GM18907 (cell line): Measurements from ENCODE around the gene OPN3.

Source experiments
- ATAC-seq: cut with Tn5 transposase; IDR thresholded peaks from one replicate; pipeline ENCODE4 v1.9.1; 2021; ENCODE audit warnings: mild to moderate bottlenecking, moderate library complexity; ENCODE audit not compliant: unreplicated experiment

Gene OPN3

DNA sequence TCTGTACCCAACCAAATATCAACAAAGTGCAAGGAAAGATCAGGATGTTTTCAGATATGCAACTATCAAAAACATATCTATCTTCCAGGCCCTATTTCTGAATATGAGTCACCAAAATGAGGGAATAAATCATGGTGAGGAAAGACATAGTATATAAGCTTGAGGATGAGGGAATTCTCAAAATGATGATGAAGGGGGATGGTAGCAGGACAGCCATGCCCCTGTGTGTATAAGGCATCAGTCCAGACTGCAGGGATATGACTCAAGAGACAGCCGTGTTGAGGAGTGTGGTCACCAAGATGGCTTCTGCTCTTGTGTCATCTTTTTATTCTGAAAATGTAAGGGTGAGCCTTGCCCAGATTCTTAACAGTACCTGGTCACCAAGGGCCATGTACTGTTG, 7.5 kb upstream of the OPN3 start:
- ATAC-seq, result no peak

DNA sequence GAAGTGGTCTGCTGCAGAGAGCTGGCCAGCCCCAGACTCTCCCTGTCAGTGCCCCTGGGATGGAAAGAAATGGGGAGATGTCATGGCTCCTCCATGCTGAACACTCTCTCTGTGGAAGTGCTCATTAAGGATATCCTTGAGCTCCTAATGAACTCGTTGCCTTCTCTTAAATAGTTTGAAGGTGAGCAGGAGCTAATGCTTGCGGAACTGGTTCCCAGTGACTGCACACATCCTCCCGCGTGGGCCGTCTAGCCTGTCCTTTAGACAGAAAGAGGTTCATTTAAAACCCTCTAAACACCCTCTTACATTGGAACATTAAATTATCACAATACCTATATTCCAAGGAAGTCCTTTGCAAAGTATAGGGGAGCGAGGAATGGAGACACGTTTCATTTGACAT, 6.0 kb upstream of the OPN3 start:
- ATAC-seq, result no peak

DNA sequence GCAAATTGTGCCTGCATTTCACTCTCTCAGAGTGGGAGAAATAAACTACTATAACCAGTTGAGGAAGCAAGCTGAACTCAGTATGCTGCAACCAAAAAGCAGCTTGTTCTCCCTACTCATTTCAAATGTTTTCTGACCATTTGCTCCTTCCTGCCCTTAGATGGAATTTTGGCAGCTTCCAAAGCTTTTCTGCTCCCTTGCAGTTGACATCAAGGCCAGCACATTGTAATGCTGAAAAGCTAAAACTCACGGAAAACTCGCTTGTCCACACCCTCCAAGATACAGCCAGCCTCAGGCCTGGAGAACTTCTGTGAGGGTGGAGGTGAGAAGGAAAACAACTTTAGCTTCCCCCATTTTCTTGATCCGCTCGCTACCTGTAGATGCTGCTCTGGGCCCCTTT, 5.0 kb upstream of the OPN3 start:
- no peak for ATAC-seq

DNA sequence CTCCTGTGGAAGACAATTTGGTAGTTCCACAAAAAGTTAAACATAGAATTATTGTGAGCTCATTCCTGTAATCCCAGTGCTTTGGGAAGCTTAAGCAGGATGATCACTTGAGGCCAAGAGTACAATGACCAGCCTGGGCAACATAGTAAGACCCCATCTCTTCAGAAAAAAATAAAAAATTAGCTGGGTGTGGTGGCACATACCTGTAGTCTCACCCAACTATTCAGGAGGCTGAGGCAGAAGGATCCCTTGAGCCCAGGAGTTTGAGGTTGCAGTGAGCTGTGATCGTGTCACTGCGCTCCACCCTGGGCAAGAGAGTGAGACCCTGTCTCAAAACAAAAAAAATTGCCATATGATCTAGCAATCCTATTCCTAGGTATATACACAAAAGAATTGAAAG, 4.1 kb upstream of the OPN3 start:
- no peak for ATAC-seq

DNA sequence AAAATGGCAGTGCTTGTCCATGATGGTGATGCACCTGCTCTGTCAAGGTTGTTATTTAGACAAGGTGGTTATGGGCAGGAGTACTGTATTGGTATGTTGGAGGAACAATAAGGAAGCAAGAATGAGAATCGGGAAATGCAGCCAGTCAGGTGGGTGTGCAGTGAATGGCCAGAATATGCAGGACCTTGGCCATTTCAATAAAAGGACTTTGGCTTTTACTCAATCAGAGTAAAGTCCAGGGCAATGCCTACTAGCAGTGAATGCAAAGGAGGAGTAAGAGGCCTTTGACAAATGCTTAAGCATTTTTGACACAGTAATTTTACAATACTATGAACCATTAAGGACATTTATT, 2.4 kb upstream of the OPN3 start:
- ATAC-seq, result no peak

DNA sequence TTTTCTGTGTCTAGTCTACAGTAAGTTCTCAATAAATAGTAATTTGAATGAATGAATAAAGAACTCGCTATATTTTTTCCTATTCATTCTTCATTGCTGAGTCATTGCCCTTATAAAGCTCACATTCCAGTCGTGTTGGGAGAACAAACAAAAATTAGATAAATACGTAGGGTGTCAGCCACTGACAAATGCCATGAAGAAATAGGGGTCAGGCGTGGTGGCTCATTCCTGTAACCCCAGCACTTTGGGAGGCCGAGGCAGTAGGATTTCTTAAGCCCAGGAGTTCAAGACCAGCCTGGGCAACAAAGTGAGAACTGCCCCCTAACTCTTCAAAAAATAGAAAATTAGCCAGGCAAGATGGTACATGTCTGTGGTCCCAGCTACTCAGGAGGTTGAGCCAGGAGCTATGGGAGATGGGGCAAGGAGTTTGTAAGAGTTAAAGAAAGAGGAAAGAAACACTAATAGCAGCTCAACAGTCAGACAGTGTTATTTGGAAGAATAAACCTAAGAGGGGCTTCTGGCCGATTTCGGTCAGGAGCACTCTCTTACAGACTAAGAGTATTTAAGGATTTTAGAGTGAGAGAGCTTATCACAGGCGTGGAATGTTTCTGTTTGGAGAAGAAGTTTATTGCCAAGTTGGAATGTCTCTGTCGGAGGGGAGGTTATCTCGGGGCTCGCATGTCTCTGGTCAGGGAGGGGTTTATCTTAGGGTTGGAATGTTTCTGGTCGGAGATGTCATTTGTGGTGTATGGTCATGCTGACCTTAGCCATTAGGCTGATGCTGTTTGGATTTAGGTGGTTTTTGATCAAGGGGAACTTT, 1.8 kb upstream of the OPN3 start:
- no peak for ATAC-seq

DNA sequence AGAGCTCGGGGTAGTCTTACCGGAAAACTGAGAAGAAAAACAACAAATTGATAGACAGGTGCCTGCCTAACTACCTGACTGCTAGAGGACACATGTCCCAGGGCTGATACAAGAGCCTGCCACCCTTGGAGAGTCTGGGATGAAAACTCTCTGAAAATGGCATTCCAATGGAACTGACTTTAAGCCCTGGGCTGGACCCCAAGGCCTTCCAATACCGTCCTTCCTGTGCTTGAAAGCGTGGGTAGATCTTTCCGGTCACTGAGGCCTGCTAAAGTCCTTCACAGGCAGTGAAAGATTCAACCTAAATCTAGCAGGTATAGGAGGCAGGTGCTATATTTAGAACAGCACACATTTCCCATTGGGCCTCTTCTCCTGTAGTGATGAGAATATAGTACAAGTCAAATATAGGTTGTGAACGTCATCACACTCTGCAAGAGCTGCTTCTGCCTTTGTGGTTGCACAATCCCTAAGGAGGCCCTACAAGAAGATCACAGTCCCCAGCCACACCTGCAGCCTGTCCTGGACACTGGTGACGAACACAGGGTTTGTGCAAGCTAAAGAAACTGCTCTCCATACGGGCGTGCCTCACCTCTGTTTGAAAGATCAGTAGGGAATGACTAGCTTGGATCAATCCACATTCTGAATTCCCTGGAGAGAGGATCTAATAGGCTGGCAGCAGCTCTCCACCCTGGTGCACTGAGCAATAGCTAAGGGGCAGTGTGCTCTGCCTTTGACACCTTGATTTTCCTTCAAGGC, 876 bp upstream of the OPN3 start:
- ATAC-seq, result no peak

DNA sequence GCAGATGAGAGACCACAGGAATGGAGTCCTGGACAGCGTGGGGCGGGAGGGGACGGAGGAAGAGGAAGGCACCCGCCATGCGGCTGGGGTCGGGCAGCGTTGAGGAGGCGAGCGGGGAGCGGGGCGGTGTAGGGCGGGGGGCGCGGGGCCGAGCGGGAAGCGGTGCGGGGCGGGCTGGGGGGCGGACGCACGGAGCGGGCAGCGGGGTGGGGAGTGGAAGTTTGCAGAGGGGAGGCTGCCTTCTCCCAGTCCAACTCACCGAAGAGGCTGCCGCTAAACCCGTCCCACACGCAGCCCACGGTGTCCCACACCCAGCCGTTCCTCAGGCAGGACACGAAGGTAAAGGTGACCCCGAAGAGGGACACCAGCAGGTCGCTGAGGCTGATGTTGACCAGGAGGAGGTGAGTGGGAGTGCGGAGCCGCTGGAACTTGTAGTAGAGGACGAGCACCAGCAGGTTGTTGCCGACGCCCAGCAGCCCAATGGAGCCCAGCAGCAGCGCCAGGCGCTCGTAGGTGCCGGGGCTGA, 483 bp downstream of the OPN3 start:
- ATAC-seq, result peak; percentile 63

DNA sequence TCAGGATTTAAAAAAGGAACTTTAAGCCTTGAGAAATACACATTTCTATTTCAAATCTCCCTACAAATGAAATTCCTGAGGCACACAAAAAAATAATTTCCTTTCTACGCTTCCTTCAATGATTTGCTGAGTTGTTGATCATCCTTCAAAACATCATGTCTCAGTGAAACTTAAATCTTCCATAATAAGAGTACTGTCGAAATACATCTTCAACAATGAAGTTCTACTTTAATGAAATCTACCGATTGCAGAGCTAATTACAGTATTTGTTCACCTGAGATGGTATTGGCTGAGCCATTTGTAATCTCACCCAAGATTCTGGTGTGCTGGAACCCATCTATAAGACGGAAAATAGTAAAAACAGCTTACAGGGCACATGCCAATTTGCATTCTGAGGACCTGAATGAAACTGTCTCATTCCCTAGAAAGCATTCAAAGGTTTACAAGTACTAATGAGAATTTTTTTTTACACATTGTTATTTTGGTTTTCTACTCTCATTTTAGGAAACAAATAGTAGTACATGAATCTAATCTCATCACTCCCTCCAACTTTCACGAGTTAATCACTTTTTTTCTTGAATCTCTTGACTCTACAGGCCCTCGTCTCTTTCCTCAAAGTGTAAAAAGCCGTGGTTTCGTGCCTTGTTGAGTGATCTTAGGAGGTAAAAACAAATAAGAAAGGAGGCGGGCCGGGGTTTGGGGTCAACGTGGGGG, 1.1 kb downstream of the OPN3 start:
- no peak for ATAC-seq

DNA sequence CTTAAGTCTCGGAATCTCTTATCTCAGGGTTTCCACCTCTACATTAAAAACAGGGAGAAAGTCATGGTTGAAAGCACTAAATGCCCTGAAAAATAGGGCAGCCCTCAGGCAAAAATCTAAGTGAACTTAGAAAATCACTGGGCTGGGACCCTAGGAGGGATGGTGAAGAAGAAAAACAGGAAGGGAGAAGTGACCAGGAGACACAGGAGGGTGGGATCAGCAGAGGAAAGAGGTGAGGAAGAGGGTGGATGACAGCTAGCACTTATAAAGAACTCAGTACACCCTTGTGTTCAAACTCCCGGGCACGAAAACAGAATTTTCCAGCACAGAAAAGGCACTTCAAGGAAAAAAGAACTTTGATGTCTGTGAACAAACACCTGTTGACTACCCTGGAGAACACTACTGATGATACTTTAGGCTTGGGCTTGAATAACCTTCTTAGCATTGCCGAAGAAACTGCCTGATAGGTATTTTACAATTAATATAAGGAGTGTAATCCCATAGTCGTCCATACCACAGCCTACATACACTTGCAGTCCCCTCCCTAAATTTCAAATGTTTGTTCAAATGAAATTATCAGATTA, 2.0 kb downstream of the OPN3 start:
- no peak for ATAC-seq

DNA sequence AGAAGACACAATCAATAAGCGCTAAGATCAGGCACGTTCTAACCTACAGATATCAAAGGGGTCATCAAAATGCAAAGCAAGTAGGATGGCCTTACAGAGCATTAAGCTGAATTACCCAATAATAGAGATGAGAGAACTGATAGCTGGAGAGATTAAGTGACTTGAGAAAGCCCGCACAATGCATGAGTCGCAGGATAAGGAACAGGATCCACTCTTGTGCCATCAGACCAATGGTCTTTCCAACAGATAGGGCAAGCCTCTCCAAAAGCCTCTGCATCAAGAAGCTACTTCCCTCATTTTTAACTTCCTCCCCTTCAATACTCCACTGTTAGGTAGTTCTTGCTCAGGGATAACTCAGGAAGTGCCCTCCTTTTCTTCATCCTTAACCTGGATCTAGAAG, 2.6 kb downstream of the OPN3 start:
- ATAC-seq, result no peak

DNA sequence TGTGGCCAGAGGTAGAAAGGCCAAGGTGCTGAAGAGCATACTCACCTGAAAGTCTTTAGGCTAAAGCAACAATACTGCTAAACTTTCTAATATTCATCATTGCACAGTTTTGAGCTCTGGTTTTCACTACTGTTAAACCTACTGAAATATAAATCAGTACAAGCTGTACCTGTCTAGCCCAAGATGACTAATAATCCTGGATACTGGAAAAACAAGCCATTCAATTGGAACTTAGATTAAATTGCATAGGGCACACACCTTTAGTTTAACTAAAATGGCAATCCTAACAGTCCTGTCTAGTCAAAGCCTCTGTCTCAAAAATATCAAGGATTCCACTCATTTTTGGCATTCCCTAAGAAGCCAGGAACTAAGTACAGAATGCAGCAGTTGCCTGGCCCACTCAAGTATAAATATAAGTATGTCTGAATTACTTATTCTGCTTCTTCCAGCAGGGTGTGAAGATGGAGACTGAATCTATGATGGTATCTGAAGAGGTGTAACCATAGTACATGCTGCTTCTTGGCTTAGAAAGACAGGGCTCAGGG, 3.1 kb downstream of the OPN3 start:
- no peak for ATAC-seq

DNA sequence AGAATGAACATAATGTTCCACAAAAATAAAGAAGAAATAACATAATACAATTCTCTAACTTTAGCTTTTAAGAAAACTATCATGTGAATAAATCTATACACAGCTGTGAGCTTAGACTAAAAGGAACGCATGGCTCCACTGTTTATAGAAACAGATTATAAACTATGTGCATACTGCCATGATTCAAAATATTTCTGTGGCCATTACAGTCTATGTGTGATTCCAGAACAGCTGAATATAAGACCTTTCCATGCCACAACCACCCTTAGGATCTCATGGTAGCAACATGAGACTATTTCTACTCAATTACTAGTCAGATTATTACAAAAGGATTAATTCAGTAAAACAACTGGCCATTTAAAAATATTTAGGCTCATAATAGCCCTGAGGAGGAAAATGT, 3.9 kb downstream of the OPN3 start:
- no peak for ATAC-seq

DNA sequence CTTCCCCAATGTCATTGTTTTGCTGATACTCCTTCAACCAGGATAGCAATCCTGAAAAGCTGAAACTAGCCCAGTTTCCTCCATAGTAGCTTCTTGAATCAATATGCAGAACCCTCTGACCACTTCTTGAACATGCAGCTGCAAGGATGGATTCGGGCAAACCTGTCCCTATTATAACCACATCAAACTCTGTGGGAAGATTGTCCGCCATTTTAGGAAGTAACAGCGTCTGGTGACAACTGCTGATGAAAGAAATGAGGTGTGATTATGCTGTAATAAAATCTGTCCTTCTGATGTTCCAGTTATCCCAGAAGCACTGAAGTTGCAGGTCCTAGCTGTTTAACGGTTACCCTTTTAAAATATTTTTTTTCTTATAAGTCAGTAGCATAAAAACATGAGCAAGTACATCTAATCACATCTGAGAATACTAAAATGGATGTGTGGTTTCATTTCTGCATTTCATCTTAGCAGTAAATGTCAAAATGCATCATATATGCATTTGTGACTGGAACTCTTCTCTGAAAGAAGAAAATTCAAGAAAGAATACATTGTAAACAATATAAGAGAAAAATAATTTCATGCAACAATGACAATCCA, 4.5 kb downstream of the OPN3 start:
- ATAC-seq, result no peak

DNA sequence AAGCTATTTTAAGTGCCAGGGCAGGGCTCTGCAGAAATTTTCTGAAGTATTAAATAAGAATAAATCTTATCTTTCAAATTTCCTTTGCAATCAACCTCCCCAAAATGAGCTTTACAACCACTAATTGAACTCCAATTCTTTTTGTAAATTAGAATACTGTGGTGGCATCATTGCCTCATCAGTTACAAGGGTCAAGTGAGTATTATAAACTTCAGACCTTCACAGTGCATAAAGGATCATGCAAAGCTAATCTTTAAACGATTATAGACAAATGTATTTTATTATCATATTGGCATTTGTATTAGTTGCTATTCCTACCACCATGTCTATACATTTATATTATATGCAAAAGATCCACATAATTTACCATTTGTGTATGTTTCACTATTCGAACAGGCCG, 7.2 kb downstream of the OPN3 start:
- ATAC-seq, result no peak

DNA sequence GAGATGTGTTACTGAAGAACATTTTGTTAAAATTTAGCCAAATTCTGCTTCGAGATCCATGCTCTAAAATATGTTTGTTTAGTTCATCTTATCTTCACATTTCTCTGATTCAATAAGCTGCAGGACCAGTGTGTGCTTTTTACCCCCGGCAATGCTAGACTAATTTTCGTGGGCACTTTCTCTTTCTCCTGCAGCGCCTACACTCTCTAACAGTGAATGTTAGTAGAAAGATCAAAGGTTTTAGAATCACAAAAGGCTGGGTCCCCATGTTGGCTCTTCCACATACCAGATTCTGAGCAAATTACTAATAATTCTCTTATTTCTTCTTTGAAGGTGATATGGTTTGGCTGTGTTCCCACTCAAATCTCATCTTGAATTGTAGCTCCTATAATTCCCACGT, 8.5 kb downstream of the OPN3 start:
- ATAC-seq, result no peak

DNA sequence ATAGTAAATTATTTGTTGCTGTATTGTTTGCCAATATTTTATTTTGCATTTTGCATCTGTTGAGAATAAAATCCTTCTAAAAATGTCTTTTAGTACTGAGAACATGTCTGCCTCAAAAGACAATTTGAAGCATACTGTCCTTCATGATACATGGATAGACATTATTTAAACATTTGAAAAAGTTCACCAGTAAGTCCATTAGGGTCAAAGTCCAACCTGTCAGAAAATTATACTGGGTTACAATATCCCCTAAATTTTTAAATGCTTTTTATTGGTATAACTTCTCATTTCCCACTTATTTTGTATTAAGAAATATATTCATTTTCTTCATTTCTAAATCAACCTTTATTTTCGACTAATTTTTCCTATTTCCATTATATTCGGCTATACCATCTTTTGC, 9.3 kb downstream of the OPN3 start:
- no peak for ATAC-seq

DNA sequence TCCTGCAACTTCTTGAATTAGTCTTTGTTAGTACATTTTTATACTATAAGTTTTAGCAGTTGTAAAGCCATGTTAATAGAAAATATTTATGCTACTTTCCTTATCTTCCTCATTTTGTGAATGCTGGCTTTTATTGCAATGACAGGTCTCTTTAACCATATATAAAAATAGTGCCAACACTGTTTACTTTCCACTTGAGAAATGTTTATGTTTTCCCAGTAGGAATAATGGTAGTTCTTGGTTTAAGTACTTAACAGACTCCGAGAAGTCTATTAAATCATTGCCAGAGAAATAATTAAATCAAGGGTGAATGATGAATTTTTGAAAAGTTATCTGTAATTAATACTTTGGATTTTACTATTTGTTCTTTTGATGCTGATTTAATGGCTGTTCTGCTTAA, 9.7 kb downstream of the OPN3 start:
- no peak for ATAC-seq

DNA sequence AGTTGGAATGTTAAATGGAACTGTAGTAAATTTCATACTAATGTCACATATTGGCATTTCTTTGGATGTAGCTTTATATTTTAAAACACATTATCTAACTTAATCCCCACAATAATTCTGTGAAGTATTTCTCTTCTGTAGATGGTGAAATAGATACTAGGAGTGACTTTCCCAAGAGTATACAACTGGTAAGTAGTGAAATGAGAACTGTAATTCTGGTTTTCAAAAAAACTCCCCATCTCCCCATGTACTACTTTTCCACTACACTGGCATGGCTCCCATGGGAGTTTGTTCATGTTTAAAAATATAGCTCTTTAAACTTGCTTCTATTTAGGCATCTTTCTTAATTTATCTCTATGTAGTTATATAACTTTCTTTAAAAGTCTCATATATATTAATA, 10.2 kb downstream of the OPN3 start:
- ATAC-seq, result peak; percentile 32

DNA sequence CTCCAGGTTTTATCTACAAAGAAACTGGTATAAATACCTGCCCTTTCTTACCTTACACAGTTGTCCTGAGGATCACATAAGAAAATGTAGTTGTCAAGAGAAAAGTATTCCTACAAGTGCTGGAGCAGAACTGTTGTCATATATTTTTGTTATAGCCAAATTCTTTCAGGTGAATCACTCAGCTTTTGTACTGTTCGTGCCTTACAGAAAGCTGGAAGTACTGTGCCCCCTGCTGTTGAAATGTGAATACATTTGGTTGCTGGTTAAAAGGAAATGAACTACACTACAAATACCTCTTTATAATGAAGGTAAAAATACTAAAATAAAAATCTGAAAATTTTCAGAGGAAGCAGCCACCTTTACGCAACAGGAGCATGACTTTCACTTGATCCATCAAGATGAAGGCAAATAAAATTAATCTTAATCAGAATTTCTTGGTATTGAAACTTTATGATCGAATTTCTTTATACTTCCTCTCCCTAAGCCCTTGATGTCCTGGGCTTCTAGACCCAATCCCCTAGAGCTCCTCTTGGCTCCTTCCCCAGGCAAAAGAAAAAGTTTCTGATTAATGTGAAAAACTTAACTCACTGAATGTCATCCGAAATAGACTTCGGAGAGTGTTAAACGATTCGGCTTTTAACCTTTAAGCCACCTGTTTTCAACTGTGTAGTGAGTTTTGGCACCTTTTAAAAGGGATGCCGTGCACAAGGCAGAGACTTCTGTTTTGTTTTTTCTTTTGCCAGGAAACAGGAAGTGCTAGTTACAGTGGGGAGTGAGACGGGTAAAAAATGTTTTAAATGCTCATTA, 12.5 kb downstream of the OPN3 start:
- ATAC-seq, result peak; percentile 87
